Activated CD4-positive, alpha-beta T cell treated with anti-CD3 and anti-CD28 coated beads for 24 hours (primary cell): ENCODE measurements around the gene BORCS8.
"Not testable (repeated sequence)": the region's sequence is repeated elsewhere in the genome, so short reads cannot be mapped to it uniquely, and the experiment has no call there.

ENCODE experiments used
- DNase-seq, 2 donors: peaks; one replicate each; pipeline ENCODE4 v3.0.0-alpha.2; 2020; ENCODE audit warnings: low read depth in 2 of 2

BORCS8 gene

GRCh38 chr19:19181488-19181998, 10.4 kb downstream of the BORCS8 start:
- no peak for DNase-seq

DNA sequence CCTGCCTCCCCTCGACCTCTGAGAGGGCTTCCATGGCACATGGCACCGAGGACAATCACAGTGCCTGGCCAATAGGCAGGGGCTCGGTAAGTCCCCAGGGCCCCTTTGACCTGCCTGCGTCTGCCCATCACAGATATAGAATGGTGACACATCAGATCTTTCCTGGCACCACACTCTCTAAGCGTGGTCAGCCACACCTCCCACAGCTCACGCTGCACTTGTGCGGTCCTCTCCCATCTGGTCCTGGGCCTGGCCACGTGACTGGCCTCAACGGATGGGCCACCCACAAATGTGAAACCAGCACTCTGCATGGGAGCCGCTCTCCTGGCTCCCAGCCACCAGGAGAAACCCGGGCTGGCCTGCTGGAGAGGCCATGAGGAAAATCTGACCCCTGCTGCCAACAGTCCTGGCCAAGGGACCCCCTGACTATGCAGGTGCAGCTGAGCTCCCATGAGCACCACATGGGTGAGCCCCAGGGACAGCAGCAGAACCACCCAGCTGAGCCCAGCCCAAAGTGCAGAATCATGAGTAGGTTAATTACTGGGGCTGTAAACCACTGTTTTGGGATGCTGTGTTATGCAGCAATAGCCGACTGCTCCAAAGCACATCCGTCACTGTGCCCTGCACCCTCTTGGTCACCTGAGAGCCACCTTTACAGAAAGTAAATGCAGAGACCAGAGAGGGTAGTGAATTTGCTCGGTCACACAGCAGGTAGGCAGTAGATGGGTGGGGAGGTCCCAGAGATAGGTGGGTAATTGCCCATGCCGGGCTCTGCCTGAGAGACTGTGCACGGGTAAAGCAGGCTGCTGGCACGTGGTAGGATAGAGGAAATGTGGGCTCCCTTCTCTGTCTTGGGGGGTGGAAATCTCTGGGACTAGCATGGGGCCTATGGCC, 12.2 kb downstream of the BORCS8 start:
- DNase-seq, result no peak

GRCh38 chr19:19176950-19177349, 15.0 kb downstream of the BORCS8 start:
- no peak for DNase-seq

- not testable (repeated sequence) for DNase-seq
Measured at GRCh38 chr19:19173243-19173642, 18.7 kb downstream of the BORCS8 start.

- DNase-seq, result no peak
Measured at GRCh38 chr19:19171821-19172532, 20.0 kb downstream of the BORCS8 start.

DNA sequence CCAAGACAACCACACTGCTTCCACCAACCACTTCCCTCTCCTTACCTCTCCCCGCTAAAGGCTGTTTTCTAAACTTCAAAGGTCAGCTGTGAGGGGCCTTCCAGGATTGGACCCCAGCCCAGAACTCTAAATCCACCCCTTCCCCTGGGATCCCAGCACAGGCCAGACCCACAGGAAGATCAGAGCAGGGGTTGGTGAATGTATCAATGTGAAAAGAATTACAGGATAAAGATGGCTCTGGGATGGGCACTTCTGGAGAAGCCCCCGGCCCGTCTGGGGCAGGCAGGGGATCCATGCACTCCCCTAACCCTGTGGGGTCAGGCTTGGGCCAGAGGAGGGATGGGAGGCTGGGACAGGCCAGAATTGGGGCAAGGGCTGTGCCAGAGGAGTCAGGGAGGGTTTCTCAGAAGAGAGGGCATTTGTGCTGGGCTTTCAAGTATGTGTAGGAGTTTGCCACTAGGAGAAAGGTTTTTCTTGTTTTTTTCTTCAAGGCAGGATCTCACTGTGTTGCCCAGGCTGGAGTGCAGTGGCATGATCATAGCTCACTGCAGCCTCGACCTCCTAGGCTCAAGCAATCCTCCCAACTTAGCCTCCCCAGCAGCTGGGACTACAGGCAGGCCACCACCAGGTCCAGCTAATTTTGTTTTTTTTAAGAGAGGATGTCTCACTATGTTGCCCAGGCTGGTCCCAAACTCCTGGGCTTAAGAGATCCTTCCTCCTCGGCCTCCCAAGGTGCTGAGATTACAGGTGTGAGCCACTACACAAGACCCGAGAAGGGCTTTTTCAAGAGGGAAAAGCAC, 20.9 kb downstream of the BORCS8 start:
- no peak for DNase-seq

- DNase-seq, result peak; percentile 62 to 81
Measured at GRCh38 chr19:19170053-19170872, 21.7 kb downstream of the BORCS8 start, which contains the start of gene MEF2B. Gene MEF2B (minus strand): TSS chr19:19170263. CDS start chr19:19150735, 19,528 bp downstream.

- no peak for DNase-seq
Measured at GRCh38 chr19:19169236-19170052, 22.5 kb downstream of the BORCS8 start.

GRCh38 chr19:19167612-19168011, 24.3 kb downstream of the BORCS8 start:
- no peak for DNase-seq

GRCh38 chr19:19165396-19165795, 26.6 kb downstream of the BORCS8 start:
- DNase-seq, result no peak

DNA sequence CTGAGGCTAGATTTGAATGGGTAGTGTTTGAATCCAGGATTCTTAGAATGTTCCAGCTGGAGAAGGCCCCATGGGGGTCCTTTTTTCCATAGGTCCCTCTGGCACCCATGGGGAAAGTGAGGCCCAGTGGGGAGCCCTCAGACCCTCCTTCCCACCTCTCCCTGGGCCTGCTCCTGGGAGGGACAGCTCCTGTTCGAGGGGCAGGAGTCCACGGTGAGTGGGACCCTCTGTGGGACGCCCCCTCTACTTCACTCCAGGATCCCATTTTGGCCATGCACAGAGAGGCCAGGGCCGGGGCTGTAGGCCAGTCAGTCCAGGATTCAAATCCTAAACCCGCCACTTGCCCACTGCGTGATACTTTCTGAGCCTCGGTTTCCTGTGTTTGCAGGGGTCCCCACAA, 29.5 kb downstream of the BORCS8 start:
- no peak for DNase-seq

DNA sequence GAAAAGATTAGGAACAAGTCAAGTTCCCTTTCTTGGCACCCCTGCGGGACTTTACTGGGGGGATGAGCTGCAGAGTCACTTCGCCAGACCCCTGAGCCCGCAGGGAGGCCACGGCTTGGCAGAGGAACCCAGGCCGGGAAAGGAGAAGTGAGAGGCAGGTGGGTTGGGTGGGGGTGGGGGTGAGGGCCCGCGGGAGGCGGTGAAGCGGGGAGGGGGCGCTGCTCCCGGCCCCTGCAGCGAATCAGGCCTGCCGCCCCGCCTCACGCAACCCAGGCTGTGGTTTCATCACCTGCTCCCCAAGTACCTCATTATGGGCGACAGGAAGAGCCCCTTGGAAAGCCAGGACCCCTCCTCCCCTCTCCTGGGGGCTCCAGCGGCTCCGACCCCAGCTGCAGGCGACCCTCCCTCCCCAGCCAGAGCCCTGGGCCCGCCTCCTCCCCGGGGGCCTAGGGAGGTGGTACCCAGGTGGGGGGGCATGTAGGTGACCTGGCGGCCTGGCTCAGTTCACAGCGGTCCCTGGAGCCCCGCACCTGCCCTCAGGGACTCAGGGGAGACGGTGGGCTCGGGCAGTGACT, 31.4 kb downstream of the BORCS8 start:
- DNase-seq, result no peak

GRCh38 chr19:19159534-19159933, 32.4 kb downstream of the BORCS8 start:
- DNase-seq, result no peak

- DNase-seq, result no peak
Measured at GRCh38 chr19:19157808-19158207, 34.1 kb downstream of the BORCS8 start.

GRCh38 chr19:19155495-19156219, 36.3 kb downstream of the BORCS8 start:
- DNase-seq, result no peak

GRCh38 chr19:19154768-19155494, 37.0 kb downstream of the BORCS8 start:
- no peak for DNase-seq

DNA sequence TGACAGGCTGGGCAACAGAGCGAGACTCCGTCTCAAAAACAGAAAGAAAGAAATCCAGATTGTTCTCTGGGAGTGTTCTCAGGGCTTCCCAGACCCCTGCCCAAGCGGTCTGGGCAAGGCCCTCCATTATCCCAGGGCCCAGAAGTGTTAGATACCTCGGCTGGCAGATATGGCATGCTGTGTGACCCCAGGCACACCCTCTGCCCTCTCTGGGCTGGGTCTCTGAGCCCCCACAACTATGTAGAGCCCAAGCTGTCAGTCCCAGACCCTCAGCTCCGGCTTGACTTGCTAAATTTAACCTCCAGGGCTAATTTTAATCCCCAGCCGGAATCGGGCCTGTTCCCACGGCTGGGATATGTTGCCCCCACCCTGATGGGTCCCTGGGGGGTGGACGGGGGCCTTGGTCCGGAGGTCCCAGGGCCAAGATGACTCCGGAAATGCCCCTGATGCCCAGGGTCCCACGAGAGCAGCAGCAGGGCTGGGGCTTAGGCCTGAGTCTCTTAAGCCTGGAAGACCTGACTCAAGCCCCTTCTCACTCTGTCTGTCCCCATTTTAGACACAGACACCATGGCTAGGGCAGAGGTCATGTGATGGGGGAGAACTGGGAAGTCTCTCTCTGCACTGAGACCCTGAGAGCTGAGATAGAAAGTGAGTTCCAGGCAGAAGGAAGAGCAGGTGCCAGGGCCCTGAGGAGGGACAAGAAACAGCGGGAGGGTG, 39.1 kb downstream of the BORCS8 start:
- DNase-seq, result no peak

DNA sequence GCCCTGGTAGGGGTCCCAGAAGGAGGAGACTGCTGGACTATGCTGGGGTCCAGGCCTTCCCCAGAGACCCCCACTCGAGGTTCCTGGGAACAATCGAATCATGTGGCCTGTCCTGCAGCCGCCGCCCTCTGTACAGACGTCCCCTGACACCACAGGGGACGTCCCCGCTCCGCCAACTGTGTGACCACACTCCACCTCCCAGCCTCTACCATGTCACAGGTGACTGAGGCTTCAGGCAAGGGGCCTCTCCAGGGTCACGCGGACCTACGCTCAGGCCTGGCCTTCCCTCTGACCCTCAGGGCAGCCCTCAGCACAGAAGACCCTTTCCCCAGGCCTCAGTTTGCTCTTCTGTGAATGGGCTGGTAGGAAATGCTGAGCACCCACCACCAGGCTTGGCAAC, 40.5 kb downstream of the BORCS8 start:
- DNase-seq, result no peak
